HT-29 (cell line): Measurements from ENCODE around the gene DCLK1. TPM values are rescaled to one million over a fixed set of nuclear protein-coding genes. Genes with fewer than 3 reads are reported as not detected.

Experiments used
- total RNA-seq: library from RNA; depleted of rRNA; stranded (reverse); fragments of >200 nt; shearing (Covaris generic); gene quantifications from 2 replicates; pipeline ENCODE4 v1.2.3, GENCODE V29; 2014; rRNA removed

The DCLK1 gene
- total RNA-seq, 1 experiment from 2014 or later = not detected

Other genes starting within 250 kb of the DCLK1 start
- not detected in 2 replicates for gene SOHLH2, start 83.2 kb upstream of the DCLK1 start, total RNA-seq
- not detected in 2 replicates for gene CCDC169, start 166.4 kb upstream of the DCLK1 start, total RNA-seq
- gene SPART, start 215.0 kb upstream of the DCLK1 start, total RNA-seq = not detected in 2 replicates